ENCODE data around the gene ANKS1B.
A peak's percentile ranks its signal among the peaks of the same experiment; 100 is the strongest.

Gene ANKS1B

DNA sequence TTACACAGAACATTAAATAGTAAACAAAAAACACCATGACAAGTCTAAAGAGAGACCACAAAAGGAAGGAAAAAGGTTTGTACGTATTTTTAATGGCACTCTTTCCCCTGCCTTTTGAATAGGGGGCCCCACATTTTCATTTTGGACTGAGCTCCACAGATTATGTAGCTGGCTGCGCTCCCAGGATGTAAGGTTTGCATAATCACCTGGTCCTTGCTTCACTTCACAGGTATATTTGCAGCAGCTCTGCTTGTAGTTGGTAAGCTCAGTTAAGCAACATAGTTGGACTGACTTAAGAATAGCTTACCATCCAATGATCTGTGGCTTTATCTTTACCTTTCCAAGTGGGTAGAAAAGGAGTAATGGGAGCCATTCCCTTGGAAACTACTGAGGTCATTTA lies 885.0 kb downstream of the ANKS1B start:
- no peak for DNase-seq

DNA sequence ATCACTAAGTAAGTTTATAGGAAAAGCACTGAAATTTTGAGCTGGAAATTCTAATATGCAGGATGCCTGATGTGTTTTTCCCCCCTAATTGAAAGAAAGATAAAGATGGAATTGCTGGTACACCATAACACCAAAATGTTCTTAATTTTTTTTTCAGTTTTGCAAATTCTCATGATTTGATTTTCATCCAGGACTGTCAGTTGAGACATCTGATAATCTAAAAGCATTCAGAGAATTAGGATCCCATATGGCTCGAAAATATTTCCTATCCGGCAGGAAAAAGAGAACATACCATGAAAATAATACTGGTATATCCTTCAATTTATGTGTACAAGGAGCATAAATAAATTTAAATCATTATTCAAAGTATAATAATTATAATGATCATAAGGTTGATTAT lies 887.6 kb downstream of the ANKS1B start:
- no peak for DNase-seq

DNA sequence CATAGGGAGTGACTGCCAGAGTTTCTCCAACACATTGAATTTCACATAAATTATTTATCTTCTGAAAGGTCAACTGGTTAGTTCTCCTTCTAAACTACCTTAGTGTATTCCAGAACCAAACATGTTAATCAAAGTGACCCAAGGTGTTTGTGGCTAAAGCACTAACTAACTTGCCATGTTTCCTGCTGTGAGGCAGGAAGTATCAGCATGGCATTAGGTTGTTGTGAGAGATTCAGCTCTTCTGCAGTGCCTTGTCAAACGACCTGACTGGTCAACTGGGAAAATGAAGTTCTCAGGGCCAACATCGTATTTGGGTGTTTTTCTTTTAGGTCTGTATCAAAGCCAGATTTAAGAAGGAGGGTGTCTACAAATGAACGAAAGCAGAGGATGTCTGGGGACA lies 891.6 kb downstream of the ANKS1B start:
- DNase-seq = no peak

DNA sequence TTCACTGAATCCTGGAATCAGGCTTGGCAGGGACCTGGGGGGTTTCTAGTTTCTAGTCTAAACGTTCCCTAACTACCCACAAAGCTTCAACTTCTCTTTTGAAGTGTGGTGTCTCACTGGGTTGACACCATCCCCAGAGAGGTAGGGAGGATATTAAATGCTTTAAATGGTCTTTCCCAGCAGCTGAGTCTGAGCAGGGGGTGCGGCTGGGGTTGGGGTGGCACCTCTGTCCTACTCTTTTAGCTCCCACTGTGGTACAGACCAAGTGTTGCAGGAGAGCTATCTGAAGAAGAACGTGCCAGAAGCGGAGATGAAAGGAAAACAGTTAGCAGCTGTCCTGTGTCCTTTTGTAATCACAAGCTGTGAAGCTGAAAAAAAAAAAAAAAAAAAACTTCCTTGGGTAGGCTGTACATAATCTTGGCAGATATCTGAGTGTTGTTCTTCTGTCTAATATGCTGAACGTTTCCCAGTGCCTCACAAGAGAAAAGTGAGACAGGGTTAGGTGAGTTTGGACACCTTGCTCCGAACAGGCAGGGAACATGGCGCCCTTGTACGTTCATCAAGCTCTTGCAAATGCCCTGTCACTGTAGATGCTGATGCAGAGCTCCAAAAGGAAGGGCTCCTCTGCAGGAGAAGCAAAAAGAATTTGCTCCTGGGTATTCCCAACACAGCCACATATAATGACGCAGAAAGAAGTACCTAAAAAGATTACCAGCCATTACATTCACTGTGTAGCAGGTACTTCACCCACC lies 892.5 kb downstream of the ANKS1B start:
- DNase-seq = no peak

DNA sequence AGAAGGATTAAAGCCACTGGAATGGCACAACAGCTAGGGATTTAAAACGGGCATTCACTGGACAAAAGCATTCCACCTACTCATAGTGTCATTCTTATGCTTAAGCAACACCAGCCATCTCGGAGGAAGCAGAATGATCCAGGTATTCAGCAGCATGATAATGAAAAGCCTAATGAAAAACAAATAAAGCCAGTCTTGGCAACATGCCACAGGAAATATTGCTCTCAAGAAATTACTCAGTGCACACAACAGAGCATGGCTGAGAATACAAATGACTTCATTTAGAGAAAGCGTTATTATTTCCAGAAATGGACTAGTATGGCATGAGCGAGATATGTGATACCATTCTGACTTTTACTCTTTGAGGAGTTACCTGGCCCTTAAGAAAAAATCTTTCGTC lies 897.5 kb downstream of the ANKS1B start:
- DNase-seq = no peak

DNA sequence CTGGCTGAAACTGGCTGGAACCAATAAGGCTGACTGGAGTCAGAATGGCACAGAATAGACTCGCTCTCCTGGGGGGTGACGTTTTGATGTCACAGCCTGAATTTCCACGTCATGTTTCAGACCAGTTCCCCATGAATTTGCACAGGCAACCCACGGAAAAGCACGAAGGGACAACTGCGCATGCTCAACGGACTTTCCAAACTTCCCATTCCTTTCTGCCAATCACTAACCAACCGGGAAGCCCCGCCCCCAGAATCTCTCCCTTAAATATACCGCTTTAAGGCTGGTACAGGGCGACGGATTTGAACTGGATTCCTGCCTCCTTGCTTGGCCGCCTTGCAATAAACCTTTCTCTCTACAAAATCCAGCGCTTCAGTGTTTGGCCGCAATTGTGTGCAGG lies 904.9 kb downstream of the ANKS1B start:
- DNase-seq = no peak

DNA sequence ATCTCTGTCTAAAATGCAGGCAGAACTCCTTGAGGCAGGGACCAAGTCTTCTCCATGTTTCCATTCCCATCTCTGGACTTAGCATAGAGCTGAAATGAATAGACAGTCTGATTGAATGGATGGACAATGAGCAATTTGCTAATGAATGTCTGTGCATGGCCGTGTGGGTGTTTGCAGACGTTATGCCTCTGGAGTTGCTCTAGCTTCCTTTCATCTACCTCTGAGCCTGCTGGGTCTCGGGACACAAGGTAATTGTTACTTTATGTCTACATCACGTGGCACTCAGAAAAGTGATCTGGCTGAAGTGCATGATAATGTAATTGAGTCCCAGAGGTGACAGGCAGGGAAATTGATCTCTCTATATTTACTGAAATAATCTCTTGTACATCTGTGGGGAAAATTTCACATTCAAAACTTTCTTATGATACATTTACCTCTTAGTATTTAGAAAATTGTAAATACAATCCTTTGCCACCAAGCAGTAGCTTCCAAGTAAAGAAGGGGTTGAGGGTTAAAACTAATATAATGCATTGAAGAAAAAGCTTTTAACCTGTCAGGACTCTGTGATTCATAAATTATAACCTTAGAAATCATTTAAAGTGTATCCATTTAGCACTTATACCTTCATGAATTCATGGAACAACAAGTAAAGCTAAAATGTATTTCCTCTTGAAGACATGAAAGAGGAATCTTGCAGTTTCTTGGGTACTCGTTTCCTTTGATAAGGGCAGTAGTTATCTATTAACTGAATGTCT lies 915.6 kb downstream of the ANKS1B start:
- DNase-seq = no peak

DNA sequence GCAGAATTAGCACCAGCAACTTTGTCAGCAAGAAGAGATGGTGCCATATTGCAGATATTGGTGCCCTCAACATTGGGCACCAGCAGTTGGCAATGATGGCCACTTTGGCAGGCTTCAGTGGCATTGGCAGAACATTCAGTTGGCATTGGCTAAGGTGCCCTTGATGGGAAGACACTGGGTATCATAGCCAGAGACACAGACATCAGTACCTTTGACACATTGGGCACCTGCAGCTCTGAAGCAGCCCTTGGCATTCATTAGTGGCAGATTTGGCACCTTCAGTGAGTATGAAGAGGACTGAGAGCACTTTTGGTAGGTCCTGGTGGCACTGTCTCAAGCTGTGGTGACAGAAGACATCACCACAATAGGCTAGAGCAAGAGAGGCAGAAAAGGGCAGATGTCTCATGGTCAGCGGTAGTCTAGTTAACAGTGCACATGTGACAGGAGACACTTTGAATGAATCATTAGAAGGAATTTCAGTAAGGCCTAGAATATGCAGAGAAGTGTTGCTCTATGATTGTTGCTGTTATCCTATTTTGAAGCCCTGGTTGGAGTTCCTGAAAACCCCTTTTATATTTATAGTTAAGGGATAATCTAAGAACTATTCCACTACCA lies 917.5 kb downstream of the ANKS1B start:
- no peak for DNase-seq

DNA sequence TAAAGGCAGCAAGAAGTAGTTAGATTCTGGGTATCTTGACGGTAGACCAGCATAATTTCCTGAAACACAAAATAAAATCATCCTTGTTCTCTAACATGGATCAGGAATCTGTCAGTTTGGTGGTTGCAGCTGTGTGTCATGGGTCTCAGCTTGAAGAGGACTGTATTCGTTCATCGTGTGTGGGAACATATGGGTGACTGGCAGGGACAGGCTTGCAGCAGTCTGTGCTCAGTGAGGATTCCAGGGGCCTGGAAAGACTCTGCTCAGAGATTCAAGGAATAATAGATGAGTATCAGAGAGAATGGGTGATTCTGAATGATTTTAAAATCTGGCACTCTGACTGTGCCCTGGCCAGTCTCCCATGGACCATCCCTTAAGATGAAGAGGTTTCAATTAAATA lies 918.0 kb downstream of the ANKS1B start:
- no peak for DNase-seq

DNA sequence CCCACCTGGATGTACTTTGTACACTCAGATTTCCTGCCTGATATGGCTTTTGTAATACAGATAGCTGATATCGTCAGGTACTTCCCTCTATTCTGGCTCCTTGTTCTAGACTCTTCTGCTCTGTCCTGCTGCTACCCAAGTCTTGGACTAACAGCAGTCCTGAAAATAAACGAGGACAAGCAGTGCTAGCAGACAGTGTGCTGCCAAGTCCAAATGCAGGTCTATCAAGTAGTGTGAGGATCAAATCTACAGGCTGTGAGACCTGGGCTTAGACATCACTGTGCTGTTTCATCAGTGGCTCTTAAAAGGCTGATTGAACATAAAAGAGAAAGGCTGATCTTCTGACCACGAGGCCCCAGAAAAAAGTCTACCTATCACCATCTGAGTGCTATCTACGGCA lies 921.6 kb downstream of the ANKS1B start:
- DNase-seq = no peak

DNA sequence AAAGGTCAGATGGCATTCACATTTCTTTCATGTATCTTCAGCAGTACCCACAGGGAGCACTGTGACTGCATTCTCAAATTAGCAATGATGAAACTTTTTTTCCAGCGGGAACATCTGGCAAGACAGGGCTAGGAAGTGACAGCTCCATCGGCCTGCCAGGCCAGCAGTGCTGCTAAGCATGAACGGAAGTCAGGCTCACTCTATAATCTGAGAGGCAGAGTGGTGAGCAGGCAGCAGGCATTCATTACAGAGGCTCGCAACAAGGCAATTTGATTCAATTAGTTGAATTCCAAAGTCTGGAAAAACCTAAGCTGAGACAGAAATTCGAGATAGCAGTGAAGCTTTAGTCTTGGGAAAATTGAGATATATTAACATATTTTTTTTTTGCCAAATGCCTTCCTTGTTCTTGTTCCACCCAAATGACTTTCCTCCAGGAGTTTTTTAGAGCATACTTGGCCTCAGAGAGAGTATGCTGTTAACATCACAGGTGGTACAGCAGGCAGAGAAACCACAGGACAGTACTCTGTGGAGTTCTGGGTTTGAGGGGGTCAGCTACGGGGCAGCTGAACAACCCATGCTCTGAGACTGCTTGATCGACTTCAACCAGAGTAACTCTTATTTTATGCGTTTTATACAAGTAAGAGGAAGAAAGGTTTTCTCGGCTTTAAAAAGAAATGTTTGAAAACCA lies 924.8 kb downstream of the ANKS1B start:
- DNase-seq = peak; percentile 78

DNA sequence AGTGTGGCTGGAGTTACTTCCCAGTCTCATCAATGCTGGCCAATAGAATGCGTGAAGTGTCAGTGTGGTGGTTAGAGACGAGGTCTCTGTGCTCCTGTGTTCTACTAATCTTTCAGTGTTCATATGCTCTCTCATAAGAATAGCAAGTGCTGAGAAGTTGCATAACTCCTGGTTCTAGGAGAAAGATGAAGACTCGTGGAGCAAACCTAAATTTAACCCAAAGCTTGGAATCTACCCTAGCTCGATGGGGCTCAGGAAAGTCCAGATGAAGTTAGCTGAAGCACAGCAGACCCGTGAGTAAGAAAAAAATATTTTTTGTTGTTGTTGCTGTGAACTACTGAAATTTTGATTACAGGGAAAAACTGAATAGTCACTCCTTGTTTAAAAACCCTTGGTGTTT lies 927.1 kb downstream of the ANKS1B start:
- DNase-seq = no peak

DNA sequence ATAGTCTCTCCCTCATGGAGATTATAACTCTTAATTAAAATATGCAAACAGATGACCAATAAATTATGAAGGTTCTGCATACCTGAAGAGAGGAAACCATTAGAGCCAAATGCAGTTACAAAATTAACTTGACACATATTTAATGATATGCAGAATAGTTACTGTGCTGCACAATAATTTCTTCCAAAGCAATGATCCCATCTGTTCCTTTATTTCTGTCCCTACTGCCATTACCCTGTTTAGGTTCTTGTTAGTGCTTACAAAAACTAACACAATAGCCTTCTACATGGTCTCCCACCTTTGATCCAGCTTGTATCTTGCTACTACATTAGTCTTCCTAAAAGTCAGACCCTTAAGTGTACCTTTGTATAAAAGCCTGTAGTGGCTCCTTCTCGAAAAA lies 928.5 kb downstream of the ANKS1B start:
- no peak for DNase-seq

DNA sequence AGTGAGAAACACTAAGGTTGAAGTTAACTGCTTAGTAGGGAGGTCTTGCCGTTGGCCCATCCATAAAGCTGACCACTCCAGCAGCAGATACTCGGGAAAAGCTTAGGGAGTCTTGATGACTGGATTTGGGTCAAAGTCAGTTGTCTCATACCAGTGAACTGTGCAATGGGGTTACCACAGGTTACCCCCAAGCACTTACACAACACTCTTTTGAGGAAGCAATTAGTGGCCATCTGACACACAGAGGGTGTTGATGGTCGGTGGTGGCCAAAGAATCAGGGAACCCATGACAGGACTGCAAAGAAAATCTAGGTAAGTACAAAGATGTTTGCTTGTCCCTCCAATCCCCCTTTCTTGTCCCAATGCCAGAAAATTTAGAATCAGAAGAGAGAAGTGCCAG lies 929.4 kb downstream of the ANKS1B start:
- no peak for DNase-seq

DNA sequence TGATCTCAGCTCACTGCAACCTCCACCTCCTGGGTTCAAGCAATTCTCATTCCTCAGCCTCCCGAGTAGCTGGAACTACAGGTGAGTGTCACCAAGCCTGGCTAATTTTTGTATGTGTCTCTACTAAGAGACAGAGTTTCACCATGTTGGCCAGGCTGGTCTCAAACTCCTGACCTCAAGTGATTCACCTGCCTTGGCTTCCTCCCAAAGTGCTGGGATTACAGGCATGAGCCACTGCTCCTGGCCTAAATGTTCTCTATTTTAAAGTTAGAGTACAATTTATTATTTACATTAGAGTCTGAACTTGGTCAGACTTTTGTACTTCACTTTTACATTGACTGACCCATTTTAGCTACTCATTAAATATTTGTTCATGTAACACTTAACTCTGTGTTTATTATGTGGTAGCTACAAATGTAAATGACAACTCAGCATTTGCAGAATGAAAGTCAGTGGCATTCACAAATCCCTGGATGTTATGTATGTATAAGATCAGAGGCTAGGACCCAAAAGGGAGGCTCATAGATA lies 930.1 kb downstream of the ANKS1B start:
- DNase-seq = no peak

DNA sequence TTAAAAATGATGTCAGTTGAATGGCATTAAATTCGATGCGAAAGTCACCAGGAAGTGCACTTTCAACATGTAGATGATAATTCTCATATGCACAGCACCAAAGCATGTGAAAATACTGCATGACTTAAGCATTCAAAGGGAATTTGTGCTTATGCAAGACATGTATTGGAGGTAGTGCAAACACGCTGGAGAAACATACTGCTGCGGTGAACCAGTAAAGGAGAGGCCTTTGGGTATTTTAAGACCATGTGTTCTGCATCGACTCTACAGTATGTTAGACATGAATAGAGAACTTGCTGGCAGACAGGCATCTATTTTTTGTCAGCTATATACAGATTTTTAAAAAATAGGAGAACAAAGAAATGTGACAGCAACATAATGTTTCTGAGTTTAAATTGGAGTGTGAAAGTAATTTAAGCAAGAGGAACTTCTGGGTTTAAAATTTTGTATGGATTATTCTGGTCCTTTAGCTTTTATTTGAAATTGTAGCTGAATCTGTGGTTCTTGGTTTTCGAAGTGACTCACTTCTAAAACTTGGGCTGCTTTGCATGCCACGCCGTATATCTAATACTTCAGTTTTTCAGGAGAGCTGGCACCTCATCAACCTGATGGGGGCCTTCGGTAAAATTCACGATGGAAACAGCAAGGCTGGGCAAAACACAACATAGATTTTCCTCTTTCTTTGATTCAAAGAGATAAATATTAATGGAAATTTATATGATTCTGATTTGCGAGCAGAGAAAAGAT lies 930.9 kb downstream of the ANKS1B start:
- DNase-seq = no peak

DNA sequence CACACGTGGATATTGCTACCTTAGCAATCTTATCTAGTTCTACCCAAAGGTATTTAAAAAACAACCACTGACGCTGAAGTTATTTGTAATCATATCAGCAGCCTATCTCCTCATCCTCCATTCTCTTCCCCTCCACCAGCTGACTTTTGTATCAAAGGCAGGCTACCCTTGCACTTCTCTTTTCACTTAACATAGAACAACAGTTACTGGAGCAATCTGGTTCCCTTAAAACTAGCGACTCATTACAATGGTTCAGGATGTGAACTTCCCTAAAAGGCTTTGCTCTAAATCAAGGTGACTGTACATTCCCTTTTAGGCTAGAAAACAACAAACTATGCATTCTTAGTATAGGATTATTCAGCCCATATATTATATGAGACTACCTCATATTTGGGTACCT lies 935.0 kb downstream of the ANKS1B start:
- no peak for DNase-seq

DNA sequence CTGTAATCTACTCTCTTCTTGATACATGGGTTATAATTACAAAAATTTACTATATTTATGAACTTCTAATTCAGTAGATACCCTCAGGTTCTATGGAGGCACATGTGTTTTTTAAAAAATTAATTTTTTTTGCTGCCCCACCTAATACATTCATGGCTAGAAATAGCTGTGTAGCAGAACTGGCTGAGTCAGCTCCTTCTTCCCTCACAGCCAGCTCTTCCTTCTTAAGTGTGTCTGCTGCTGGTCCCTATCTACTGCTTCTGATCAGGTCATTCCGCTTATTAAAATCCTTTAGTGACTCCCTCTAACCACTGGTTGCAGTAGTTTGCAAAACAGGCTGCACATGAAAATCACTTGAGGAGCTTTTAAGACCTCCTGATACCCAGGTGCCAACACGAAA lies 939.6 kb downstream of the ANKS1B start:
- DNase-seq = no peak

DNA sequence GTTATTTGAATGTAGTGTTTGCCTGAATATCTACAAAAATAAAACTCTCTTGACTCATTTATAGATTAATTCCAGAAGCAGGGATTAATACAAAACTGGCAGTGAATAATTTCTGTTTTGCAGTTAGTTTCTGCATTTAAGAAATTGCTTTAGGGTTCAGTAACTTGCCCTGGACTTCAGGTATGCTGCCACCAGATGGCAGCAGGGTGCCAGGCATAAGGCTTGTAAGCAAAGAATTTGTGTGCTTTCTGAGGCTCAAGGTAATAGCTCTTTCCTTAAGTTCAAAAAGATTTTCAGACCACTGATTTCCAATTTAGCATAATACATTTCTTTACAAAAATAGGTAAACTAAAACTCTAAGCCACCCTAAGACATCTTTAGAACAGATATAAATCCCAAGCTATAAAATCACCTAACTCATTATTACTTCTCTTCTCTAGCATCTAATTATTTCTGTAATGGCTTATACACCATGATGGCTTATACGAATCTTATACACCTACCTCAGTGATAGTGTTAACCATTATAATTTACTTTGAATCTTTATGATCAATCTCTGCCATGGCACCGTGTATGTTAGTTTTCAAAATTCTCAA lies 941.3 kb downstream of the ANKS1B start:
- DNase-seq = peak; percentile 90

DNA sequence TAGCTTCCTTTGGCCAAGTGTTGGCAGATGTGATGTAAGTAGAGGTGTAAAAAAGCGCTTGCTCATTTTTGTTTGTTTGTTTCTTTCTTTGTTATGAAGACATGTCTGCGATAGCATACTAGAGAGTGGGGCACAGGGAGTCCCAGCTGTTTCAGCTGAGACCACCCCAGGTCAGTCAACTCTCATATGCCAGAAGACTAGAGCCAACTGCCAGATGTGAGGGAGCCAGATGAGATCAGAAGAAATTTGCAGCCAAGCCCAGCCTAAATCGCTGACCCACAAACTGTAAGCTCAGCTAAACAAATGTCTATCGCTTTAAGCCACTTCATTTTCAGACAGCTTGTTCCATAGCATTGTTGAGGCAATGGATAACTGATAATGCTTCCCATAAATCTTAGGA lies 942.5 kb downstream of the ANKS1B start:
- DNase-seq = no peak

DNA sequence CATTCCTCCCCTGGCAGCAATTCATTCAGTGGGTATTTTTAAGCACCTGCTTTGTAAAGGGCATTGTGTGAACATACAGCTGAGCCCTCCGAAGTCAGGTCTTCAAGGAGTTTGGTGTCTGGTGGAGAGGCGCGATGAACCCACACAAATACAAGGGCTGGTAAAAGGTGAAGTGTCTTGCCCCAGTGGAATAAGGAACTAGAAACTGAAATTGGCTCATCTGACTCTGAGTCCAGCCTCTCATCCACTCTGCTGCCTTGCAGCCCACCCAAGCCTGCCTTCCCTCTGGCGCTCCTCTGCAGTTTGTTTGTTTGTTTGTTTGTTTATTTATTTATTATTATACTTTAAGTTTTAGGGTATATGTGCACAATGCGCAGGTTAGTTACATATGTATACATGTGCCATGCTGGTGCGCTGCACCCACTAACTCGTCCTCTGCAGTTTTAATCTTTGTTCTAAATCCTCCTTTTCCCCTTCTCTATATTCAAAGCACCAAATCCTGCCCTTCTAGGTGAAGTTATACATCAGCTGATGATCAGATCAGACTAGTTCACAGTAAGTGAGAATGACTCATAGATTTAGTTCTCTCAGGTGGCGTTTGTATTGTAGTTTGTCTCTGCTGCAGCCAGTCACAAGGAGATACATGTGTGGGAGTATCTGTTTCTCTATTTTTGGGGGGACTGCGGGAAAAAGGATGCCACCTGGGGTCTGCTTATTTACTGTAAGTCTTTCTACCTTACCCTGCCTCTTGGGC lies 945.2 kb downstream of the ANKS1B start:
- DNase-seq = no peak

Measured in eye (tissue), 1 donor.